ENCODE data around the gene UXS1.

The UXS1 gene

GRCh38 chr2:106073678-106074406, 120.3 kb downstream of the UXS1 start:
- DNase-seq: no peak

- DNase-seq: no peak
Measured at GRCh38 chr2:106070181-106070580, 123.9 kb downstream of the UXS1 start.

- DNase-seq: no peak
Measured at GRCh38 chr2:106068451-106068850, 125.7 kb downstream of the UXS1 start.

- no peak for DNase-seq
Measured at GRCh38 chr2:106065983-106066820, 127.9 kb downstream of the UXS1 start.

- DNase-seq: no peak
Measured at GRCh38 chr2:106065268-106065982, 128.7 kb downstream of the UXS1 start.

- DNase-seq: no peak
Measured at GRCh38 chr2:106063181-106063580, 130.9 kb downstream of the UXS1 start.

- no peak for DNase-seq
Measured at GRCh38 chr2:106062627-106063026, 131.5 kb downstream of the UXS1 start.

GRCh38 chr2:106061611-106062349, 132.3 kb downstream of the UXS1 start:
- no peak for DNase-seq

GRCh38 chr2:106059416-106060065, 134.6 kb downstream of the UXS1 start:
- DNase-seq: no peak

GRCh38 chr2:106058469-106059137, 135.5 kb downstream of the UXS1 start:
- DNase-seq: no peak

GRCh38 chr2:106057206-106057605, 136.9 kb downstream of the UXS1 start:
- DNase-seq: peak; percentile 13

- no peak for DNase-seq
Measured at GRCh38 chr2:106054880-106055655, 139.0 kb downstream of the UXS1 start.

GRCh38 chr2:106054321-106054720, 139.8 kb downstream of the UXS1 start:
- DNase-seq: no peak

GRCh38 chr2:106053581-106053980, 140.5 kb downstream of the UXS1 start:
- no peak for DNase-seq

- DNase-seq: no peak
Measured at GRCh38 chr2:106053116-106053515, 141.0 kb downstream of the UXS1 start.

GRCh38 chr2:106044859-106045258, 149.2 kb downstream of the UXS1 start:
- DNase-seq: no peak

GRCh38 chr2:106044021-106044420, 150.1 kb downstream of the UXS1 start:
- no peak for DNase-seq

Data from stimulated activated CD4-positive, alpha-beta T cell treated with anti-CD3 and anti-CD28 coated beads, Interleukin-12 subunit alpha, Interleukin-12 subunit beta, amount 100 ng/mL, for 4 hours (primary cell).